H1 (cell line): ENCODE results near the gene EFEMP2. TPM values are rescaled to one million over a fixed set of nuclear protein-coding genes. Genes with fewer than 3 reads are reported as not detected.

Experiments used
- CTCF ChIA-PET: fragments of 300-600 bp; sonication (Branson Sonifier 250); formaldehyde crosslinking; loops from one replicate; lab custom pipeline; 2021; ENCODE audit not compliant: partially characterized antibody; lab: Charles Lee
- POLR2A ChIA-PET: fragments of 300-600 bp; sonication (Branson Sonifier 250); formaldehyde crosslinking; loops from one replicate; lab custom pipeline; 2021; ENCODE audit warnings: inconsistent platforms; ENCODE audit not compliant: partially characterized antibody; lab: Charles Lee
- DNase-seq, 2 experiments: peaks; one replicate each; pipeline versions ENCODE4 v3.0.0 to v3.0.0-alpha.2; 2010 to 2022; ENCODE audit warnings: low spot score in 2 of 2, low read depth in 1 of 2, mixed read lengths in 1 of 2
- FAIRE-seq: peaks from 2 replicates; lab custom pipeline; 2011; peaks lifted over from hg19 to GRCh38; lab: Jason Lieb, UNC
- H2AFZ ChIP-seq: 2 replicates; pipeline ENCODE4 v1.8.1; 2012; ENCODE audit warnings: low read length, inconsistent platforms
- H2AK5ac ChIP-seq: 2 replicates; pipeline ENCODE4 v1.6.1; 2013; ENCODE audit warnings: low read depth, low read length
- H2BK120ac ChIP-seq: replicated peaks from 2 replicates; pipeline ENCODE3; 2013; ENCODE audit warnings: low read depth, low read length, inconsistent platforms
- H2BK12ac ChIP-seq: 2 replicates; pipeline ENCODE4 v1.6.1; 2013; ENCODE audit warnings: low read depth, low read length
- H2BK15ac ChIP-seq: 2 replicates; pipeline ENCODE4 v1.6.1; 2013; ENCODE audit warnings: low read length
- H2BK20ac ChIP-seq: 2 replicates; pipeline ENCODE4 v1.6.1; 2013; ENCODE audit warnings: low read length
- H2BK5ac ChIP-seq: 2 replicates; pipeline ENCODE4 v1.6.1; 2013; ENCODE audit warnings: low read depth, low read length
- H3K14ac ChIP-seq: 2 replicates; pipeline ENCODE4 v1.6.1; 2013; ENCODE audit warnings: inconsistent platforms; ENCODE audit not compliant: insufficient read length
- H3K18ac ChIP-seq: 2 replicates; pipeline ENCODE4 v1.6.1; 2013; ENCODE audit warnings: low read length; ENCODE audit errors: extremely low read depth
- H3K23ac ChIP-seq: 2 replicates; pipeline ENCODE4 v1.6.1; 2013; ENCODE audit warnings: inconsistent platforms; ENCODE audit not compliant: insufficient read length
- H3K23me2 ChIP-seq: 2 replicates; pipeline ENCODE4 v1.6.1; 2013; ENCODE audit warnings: low read depth, low read length
- H3K27ac ChIP-seq: 2 replicates; pipeline ENCODE4 v1.6.1; 2011; ENCODE audit warnings: low read depth, low read length, inconsistent platforms
- H3K27me3 ChIP-seq, 4 experiments: replicated peaks in 1 of 4; 1 replicate in 1 of 4; 2 replicates in 3 of 4; pipeline versions ENCODE4 v1.6.1 to v1.8.1; 2011 to 2013; ENCODE audit warnings: low read length in 3 of 4, mild to moderate bottlenecking in 3 of 4, inconsistent platforms in 2 of 4, mixed read lengths in 2 of 4, moderate library complexity in 1 of 4; ENCODE audit not compliant: control insufficient read depth in 3 of 4, insufficient read depth in 3 of 4; ENCODE audit errors: extremely low read depth in 1 of 4
- H3K36me3 ChIP-seq, 4 experiments: 2 replicates each; pipeline versions ENCODE4 v1.6.1 to v1.8.1; 2011 to 2013; ENCODE audit warnings: mild to moderate bottlenecking in 4 of 4, low read length in 3 of 4, moderate library complexity in 2 of 4, control low read depth in 1 of 4, inconsistent platforms in 1 of 4; ENCODE audit not compliant: insufficient read depth in 4 of 4, control insufficient read depth in 2 of 4
- H3K4ac ChIP-seq: replicated peaks from 2 replicates; pipeline ENCODE3; 2013; ENCODE audit warnings: low read length, low read depth, mixed read lengths, inconsistent platforms; ENCODE audit not compliant: insufficient read length
- H3K4me1 ChIP-seq, 4 experiments: replicated peaks in 1 of 4; 1 replicate in 1 of 4; 2 replicates in 3 of 4; pipeline versions ENCODE4 v1.6.1 to v1.8.1; 2011 to 2013; ENCODE audit warnings: low read length in 3 of 4, inconsistent platforms in 2 of 4, mixed read lengths in 1 of 4; ENCODE audit not compliant: insufficient read depth in 4 of 4, control insufficient read depth in 3 of 4
- H3K4me2 ChIP-seq, 2 experiments: 2 replicates each; pipeline versions ENCODE4 v1.6.1 to v1.8.1; 2011 to 2013; ENCODE audit warnings: low read depth in 2 of 2, low read length in 2 of 2, control low read depth in 1 of 2, inconsistent platforms in 1 of 2, mild to moderate bottlenecking in 1 of 2; ENCODE audit not compliant: insufficient read depth in 1 of 2
- H3K4me3 ChIP-seq, 4 experiments: fragments of 200-600, 300-600 bp in 1 of 4; sonication (generic), shearing (Covaris generic), sonication (Bioruptor Twin) in 1 of 4; 2 replicates each; pipeline versions ENCODE4 v1.5.1 to v1.8.1; 2011 to 2016; ENCODE audit warnings: low read length in 4 of 4, low read depth in 3 of 4, control low read depth in 2 of 4, inconsistent platforms in 2 of 4, mild to moderate bottlenecking in 2 of 4, mixed read lengths in 1 of 4, moderate library complexity in 1 of 4; ENCODE audit not compliant: insufficient read depth in 2 of 4; ENCODE audit errors: extremely low read depth in 1 of 4
- H3K56ac ChIP-seq: replicated peaks from 2 replicates; pipeline ENCODE3; 2013; ENCODE audit warnings: low read depth, mild to moderate bottlenecking, mixed read lengths, low read length, inconsistent platforms; ENCODE audit not compliant: insufficient read length
- H3K79me1 ChIP-seq: 2 replicates; pipeline ENCODE4 v1.6.1; 2013; ENCODE audit warnings: low read depth, low read length, control low read depth
- H3K79me2 ChIP-seq, 2 experiments: 2 replicates each; pipeline versions ENCODE4 v1.6.1 to v1.8.1; 2012 to 2013; ENCODE audit warnings: low read length in 2 of 2, mild to moderate bottlenecking in 2 of 2, inconsistent platforms in 1 of 2; ENCODE audit not compliant: insufficient read depth in 2 of 2, control insufficient read depth in 1 of 2
- H3K9ac ChIP-seq, 4 experiments: replicated peaks in 1 of 4; 1 replicate in 1 of 4; 2 replicates in 3 of 4; pipeline versions ENCODE4 v1.6.1 to v1.8.1; 2011 to 2013; ENCODE audit warnings: low read depth in 3 of 4, low read length in 3 of 4, control low read depth in 2 of 4, mild to moderate bottlenecking in 2 of 4, moderate library complexity in 2 of 4, inconsistent platforms in 1 of 4; ENCODE audit errors: extremely low read depth in 1 of 4
- H3K9me3 ChIP-seq, 2 experiments: 2 replicates each; pipeline versions ENCODE4 v1.6.1 to v1.8.1; 2012 to 2013; ENCODE audit warnings: mild to moderate bottlenecking in 2 of 2, moderate library complexity in 2 of 2, control low read depth in 1 of 2, inconsistent platforms in 1 of 2, low read depth in 1 of 2, low read length in 1 of 2, mixed read lengths in 1 of 2; ENCODE audit not compliant: insufficient read depth in 2 of 2
- H4K20me1 ChIP-seq, 2 experiments: replicated peaks in 1 of 2; 2 replicates each; pipeline versions ENCODE3 to v1.8.1; 2011 to 2013; ENCODE audit warnings: inconsistent platforms in 2 of 2, low read length in 2 of 2, mild to moderate bottlenecking in 1 of 2; ENCODE audit not compliant: insufficient read depth in 2 of 2, control insufficient read depth in 1 of 2
- H4K5ac ChIP-seq: 2 replicates; pipeline ENCODE4 v1.6.1; 2013; ENCODE audit warnings: low read length, low read depth, mixed read lengths, inconsistent platforms; ENCODE audit not compliant: insufficient read length
- H4K8ac ChIP-seq: 2 replicates; pipeline ENCODE4 v1.8.0; 2013; ENCODE audit warnings: mild to moderate bottlenecking, moderate library complexity, low read length, inconsistent platforms; ENCODE audit not compliant: insufficient read depth; ENCODE audit errors: extremely low read depth
- H4K91ac ChIP-seq: replicated peaks from 2 replicates; pipeline ENCODE3; 2013; ENCODE audit warnings: low read length, mixed read lengths, inconsistent platforms; ENCODE audit not compliant: insufficient read length
- CBX5 ChIP-seq: fragments of 300-800, 300-1000 bp; sonication (generic); IDR thresholded peaks from 2 replicates; pipeline ENCODE4 v1.7.1; 2016; ENCODE audit warnings: antibody characterized with exemption, low read length, low read depth
- GABPA ChIP-seq: IDR thresholded peaks from 2 replicates; pipeline ENCODE4 v1.6.1; 2011; ENCODE audit warnings: mild to moderate bottlenecking, low read length, moderate library complexity, borderline replicate concordance; ENCODE audit not compliant: insufficient read depth
- HDAC2 ChIP-seq, 2 experiments: fragments of 300-600 bp in 1 of 2; sonication (generic) in 1 of 2; IDR thresholded peaks; 2 replicates each; pipeline ENCODE4 v1.6.1; 2011 to 2012; ENCODE audit warnings: low read depth in 2 of 2, low read length in 2 of 2, mild to moderate bottlenecking in 2 of 2, moderate library complexity in 2 of 2, borderline replicate concordance in 1 of 2, inconsistent platforms in 1 of 2
- KDM4A ChIP-seq: IDR thresholded peaks from one replicate; pipeline ENCODE4 v1.7.1; 2012; ENCODE audit warnings: low read depth, mild to moderate bottlenecking, moderate library complexity, low read length, inconsistent platforms; ENCODE audit not compliant: severe bottlenecking
- POU5F1 ChIP-seq: IDR thresholded peaks from 2 replicates; pipeline ENCODE4 v1.6.1; 2011; ENCODE audit warnings: low read depth, mild to moderate bottlenecking, low read length, moderate library complexity
- RAD21 ChIP-seq, 2 experiments: IDR thresholded peaks in 1 of 2; conservative IDR thresholded peaks in 1 of 2; 2 replicates each; pipeline ENCODE4 v1.6.1; 2011; ENCODE audit warnings: low read depth in 2 of 2, low read length in 2 of 2, improper control_type of control experiment in 1 of 2, inconsistent platforms in 1 of 2, mild to moderate bottlenecking in 1 of 2, moderate library complexity in 1 of 2
- SUZ12 ChIP-seq: fragments of 200-600 bp; sonication (generic); IDR thresholded peaks from 2 replicates; pipeline ENCODE4 v1.6.1; 2012; ENCODE audit warnings: mild to moderate bottlenecking, inconsistent platforms, low read length, moderate library complexity, mixed read lengths
- USF2 ChIP-seq: IDR thresholded peaks from 2 replicates; pipeline ENCODE4 v1.6.1; 2011; ENCODE audit warnings: low read length, improper control_type of control experiment
- WGBS, 2 experiments: shearing (Covaris generic) in 1 of 2; methylation state at CpG; one replicate each; pipeline versions ENCODE4 v1.1.6 to v1.1.7; 2013 to 2015; ENCODE audit warnings: low lambda C conversion rate in 2 of 2, mixed read lengths in 2 of 2, inconsistent platforms in 1 of 2, low coverage in 1 of 2, missing lambda C conversion rate in 1 of 2; ENCODE audit not compliant: insufficient replicate concordance in 2 of 2, insufficient coverage in 1 of 2, insufficient read length in 1 of 2; ENCODE audit errors: extremely low coverage in 1 of 2, missing lambda C conversion rate in 1 of 2; 5-methylcytosine and 5-hydroxymethylcytosine counted together
- polyA plus RNA-seq, 7 experiments: library from polyadenylated mRNA; depleted of rRNA in 3 of 7; stranded (reverse) in 5 of 7; unstranded in 2 of 7; fragments of >200 nt in 5 of 7; fragments of 200-250 nt in 2 of 7; gene quantifications; 1 replicate in 5 of 7; 2 replicates in 1 of 7; 4 replicates in 1 of 7; pipeline versions ENCODE4 v1.2.1 to v1.2.3, GENCODE V29; 2011 to 2013; ENCODE audit warnings: missing spikeins in 2 of 7, mixed read lengths in 2 of 7
- total RNA-seq: library from RNA; stranded (reverse); fragmentation: NEBNext Ultra II Directional; extraction: Animal tissue kit (Norgen Biotek cat#: 25700); gene quantifications from 2 replicates; pipeline ENCODE4 v1.2.1, GENCODE V29; 2021

The EFEMP2 gene
- total and polyA plus RNA-seq, 2 of the 8 experiments (the other 6 are each of a cell fraction or from before 2014, with no cell fraction given): 8.8 to 17.2 TPM

- peaks cover under 1% of the 10 kb centered on the region; the same call in 1 of the 2 replicates for H3K23me2 ChIP-seq
- H2AK5ac ChIP-seq: no peak overlapping the region
- DNase-seq: no peak
- no peak overlapping the region for H3K9ac ChIP-seq
- H3K4ac ChIP-seq: no peak overlapping the region
- H3K56ac ChIP-seq: no peak overlapping the region
- H4K20me1 ChIP-seq: peaks cover 5 to 6% of the 10 kb centered on the region in 2 experiments
- H3K79me1 ChIP-seq: no peaks in the 10 kb centered on the region
- FAIRE-seq: no peak
- ChIA-PET CTCF (interaction anchor here (0.7 to 19.6 kb wide), 14 partner anchors 10 to 171 kb away, joined by 3 to 283 read pairs (median 30); partner anchors contain the start of genes CCDC85B, CFL1, EFEMP2 and FOSL1), POLR2A (interaction anchor here (1.1 to 39.7 kb wide), 5 partner anchors 8 to 163 kb away, joined by 3 to 1071 read pairs (median 6); partner anchors contain the start of genes BANF1, CCDC85B, CFL1 and EFEMP2)
- H2AFZ ChIP-seq: no peak overlapping the region
- no peak overlapping the region for H3K27ac ChIP-seq
- no peak overlapping the region for H3K23ac ChIP-seq
- no peak overlapping the region for H4K5ac ChIP-seq
- no peak overlapping the region for H2BK5ac ChIP-seq
- no peak overlapping the region for H3K4me2 ChIP-seq
- no peak overlapping the region for H4K91ac ChIP-seq
- peaks cover 0 to 3% (median 2%) of the 10 kb centered on the region in 4 experiments; a peak in 4 of 7 replicates for H3K4me1 ChIP-seq
- H3K27me3 ChIP-seq: no peaks in the 10 kb centered on the region
- no peaks in the 10 kb centered on the region for H3K9me3 ChIP-seq
- no peak overlapping the region for H3K14ac ChIP-seq
- H2BK12ac ChIP-seq: no peak overlapping the region
- WGBS, 2 experiments: 90% methylated on average over 28 of the region's 30 CpGs; no CpG with 5 or more reads in 1 of the 2 experiments
- no peak overlapping the region for H4K8ac ChIP-seq
- H2BK120ac ChIP-seq: no peak overlapping the region
- H3K18ac ChIP-seq: no peak overlapping the region
- peaks cover 0 to 1% of the 10 kb centered on the region in 2 experiments; a peak in 1 of 4 replicates for H3K79me2 ChIP-seq
- no peak overlapping the region for H2BK20ac ChIP-seq
- peaks cover 8 to 22% (median 18%) of the 10 kb centered on the region in 4 experiments; a peak in 7 of 8 replicates for H3K36me3 ChIP-seq
- H2BK15ac ChIP-seq: no peak overlapping the region
- H3K4me3 ChIP-seq: no peak overlapping the region
- TF ChIP-seq POU5F1 (no peak), GABPA (no peak), KDM4A (no peak), RAD21 (IDR thresholded peaks at IDR 0.05 in 1 of 2, conservative IDR thresholded peaks at IDR 0.05 in 1 of 2; ENCODE audit: low read depth in 2 of 2, low read length in 2 of 2) (no peak), HDAC2 (IDR thresholded peaks at IDR 0.05; ENCODE audit: borderline replicate concordance in 1 of 2, low read depth in 2 of 2, low read length in 2 of 2) (no peak), SUZ12 (no peak), USF2 (no peak), CBX5 (no peak)
These were observed 9.8 kb upstream of the EFEMP2 start for GRCh38 chr11:65882120-65883057.
